ENCODE measurements around the gene CXCR3.

CXCR3 gene

DNA sequence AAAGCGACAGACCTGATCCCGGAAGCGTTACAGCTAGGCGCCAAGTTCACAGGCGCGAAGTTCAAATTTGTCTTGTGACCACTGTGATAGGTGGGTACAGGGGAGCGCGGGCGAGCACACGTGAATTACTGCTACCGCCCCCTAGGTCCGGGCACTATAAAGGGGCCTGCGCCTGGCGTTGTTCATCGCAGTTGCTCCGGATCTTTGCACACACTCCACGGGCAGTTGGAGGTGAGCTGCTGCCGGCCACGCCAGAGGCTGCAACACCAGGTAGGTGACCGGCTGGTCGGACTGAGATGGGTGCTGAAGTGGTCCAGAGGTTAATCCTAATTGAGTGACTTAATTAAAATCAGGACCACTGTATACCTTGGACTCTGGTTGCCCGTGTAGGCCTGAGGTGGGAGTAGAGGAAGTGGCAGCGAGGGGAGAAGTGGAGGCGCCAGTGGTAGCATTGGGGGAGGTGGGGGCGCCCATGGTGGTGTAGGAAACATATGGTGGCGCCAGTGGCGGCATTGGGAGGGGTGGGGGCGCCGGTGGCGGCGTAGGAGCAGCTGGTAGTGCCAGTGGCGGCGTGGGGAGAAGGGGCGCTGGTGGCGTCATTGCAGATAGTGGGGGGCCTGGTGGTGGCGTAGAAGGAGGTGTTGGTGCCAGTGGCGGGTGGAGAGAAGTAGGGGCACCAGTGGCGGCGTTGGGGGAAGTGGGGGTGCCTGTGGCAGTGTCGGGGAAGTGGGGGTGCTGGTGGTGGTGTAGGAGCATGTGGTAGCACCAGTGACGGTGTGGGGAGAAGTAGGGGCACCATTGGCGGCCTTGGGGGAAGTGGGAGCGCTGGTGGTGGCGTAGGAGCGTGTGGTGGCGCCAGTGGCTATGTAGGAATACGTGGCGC, 39.8 kb downstream of the CXCR3 start, which contains the start of gene GCNA:
Gene GCNA, plus strand, starts transcription at position 185 of the 883 bp plus-strand sequence. CDS start 2,385 bp downstream, outside the sequence.
- TF ChIP-seq, protein P1, sequence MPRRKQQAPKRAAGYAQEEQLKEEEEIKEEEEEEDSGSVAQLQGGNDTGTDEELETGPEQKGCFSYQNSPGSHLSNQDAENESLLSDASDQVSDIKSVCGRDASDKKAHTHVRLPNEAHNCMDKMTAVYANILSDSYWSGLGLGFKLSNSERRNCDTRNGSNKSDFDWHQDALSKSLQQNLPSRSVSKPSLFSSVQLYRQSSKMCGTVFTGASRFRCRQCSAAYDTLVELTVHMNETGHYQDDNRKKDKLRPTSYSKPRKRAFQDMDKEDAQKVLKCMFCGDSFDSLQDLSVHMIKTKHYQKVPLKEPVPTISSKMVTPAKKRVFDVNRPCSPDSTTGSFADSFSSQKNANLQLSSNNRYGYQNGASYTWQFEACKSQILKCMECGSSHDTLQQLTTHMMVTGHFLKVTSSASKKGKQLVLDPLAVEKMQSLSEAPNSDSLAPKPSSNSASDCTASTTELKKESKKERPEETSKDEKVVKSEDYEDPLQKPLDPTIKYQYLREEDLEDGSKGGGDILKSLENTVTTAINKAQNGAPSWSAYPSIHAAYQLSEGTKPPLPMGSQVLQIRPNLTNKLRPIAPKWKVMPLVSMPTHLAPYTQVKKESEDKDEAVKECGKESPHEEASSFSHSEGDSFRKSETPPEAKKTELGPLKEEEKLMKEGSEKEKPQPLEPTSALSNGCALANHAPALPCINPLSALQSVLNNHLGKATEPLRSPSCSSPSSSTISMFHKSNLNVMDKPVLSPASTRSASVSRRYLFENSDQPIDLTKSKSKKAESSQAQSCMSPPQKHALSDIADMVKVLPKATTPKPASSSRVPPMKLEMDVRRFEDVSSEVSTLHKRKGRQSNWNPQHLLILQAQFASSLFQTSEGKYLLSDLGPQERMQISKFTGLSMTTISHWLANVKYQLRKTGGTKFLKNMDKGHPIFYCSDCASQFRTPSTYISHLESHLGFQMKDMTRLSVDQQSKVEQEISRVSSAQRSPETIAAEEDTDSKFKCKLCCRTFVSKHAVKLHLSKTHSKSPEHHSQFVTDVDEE (CRISPR knock-in tag; IDR thresholded peaks at IDR 0.05): no peak
- TF ChIP-seq CREB5 (CRISPR knock-in tag; IDR thresholded peaks at IDR 0.05; ENCODE audit: low read depth): no peak
- TF ChIP-seq GLIS3 (CRISPR knock-in tag; IDR thresholded peaks at IDR 0.05): no peak
- no peak for TF ChIP-seq ZNF8 (CRISPR knock-in tag; IDR thresholded peaks at IDR 0.05)
- no peak for TF ChIP-seq TCF4 (CRISPR knock-in tag; IDR thresholded peaks at IDR 0.05; ENCODE audit: borderline replicate concordance)
- no peak for TF ChIP-seq ZFP3 (CRISPR knock-in tag; IDR thresholded peaks at IDR 0.05)
- TF ChIP-seq, protein P2, sequence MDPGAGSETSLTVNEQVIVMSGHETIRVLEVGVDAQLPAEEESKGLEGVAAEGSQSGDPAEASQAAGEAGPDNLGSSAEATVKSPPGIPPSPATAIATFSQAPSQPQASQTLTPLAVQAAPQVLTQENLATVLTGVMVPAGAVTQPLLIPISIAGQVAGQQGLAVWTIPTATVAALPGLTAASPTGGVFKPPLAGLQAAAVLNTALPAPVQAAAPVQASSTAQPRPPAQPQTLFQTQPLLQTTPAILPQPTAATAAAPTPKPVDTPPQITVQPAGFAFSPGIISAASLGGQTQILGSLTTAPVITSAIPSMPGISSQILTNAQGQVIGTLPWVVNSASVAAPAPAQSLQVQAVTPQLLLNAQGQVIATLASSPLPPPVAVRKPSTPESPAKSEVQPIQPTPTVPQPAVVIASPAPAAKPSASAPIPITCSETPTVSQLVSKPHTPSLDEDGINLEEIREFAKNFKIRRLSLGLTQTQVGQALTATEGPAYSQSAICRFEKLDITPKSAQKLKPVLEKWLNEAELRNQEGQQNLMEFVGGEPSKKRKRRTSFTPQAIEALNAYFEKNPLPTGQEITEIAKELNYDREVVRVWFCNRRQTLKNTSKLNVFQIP (CRISPR knock-in tag; IDR thresholded peaks at IDR 0.05; ENCODE audit: borderline replicate concordance, low read depth): no peak
- TF ChIP-seq ISL1 (CRISPR knock-in tag; IDR thresholded peaks at IDR 0.05): no peak
- TF ChIP-seq, protein P3, sequence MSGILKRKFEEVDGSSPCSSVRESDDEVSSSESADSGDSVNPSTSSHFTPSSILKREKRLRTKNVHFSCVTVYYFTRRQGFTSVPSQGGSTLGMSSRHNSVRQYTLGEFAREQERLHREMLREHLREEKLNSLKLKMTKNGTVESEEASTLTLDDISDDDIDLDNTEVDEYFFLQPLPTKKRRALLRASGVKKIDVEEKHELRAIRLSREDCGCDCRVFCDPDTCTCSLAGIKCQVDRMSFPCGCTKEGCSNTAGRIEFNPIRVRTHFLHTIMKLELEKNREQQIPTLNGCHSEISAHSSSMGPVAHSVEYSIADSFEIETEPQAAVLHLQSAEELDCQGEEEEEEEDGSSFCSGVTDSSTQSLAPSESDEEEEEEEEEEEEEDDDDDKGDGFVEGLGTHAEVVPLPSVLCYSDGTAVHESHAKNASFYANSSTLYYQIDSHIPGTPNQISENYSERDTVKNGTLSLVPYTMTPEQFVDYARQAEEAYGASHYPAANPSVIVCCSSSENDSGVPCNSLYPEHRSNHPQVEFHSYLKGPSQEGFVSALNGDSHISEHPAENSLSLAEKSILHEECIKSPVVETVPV (CRISPR knock-in tag; IDR thresholded peaks at IDR 0.05): no peak
- no peak for TF ChIP-seq PPARA (CRISPR knock-in tag; IDR thresholded peaks at IDR 0.05; ENCODE audit: borderline replicate concordance)
- no peak for TF ChIP-seq SNAI2 (CRISPR knock-in tag; IDR thresholded peaks at IDR 0.05)
- TF ChIP-seq TOX (CRISPR knock-in tag; IDR thresholded peaks at IDR 0.05; ENCODE audit: borderline replicate concordance): no peak
- no peak for TF ChIP-seq OSR1 (CRISPR knock-in tag; IDR thresholded peaks at IDR 0.05)
- no peak for TF ChIP-seq ZNF565 (CRISPR knock-in tag; conservative IDR thresholded peaks at IDR 0.05; ENCODE audit: low read depth)
- TF ChIP-seq, protein P4, sequence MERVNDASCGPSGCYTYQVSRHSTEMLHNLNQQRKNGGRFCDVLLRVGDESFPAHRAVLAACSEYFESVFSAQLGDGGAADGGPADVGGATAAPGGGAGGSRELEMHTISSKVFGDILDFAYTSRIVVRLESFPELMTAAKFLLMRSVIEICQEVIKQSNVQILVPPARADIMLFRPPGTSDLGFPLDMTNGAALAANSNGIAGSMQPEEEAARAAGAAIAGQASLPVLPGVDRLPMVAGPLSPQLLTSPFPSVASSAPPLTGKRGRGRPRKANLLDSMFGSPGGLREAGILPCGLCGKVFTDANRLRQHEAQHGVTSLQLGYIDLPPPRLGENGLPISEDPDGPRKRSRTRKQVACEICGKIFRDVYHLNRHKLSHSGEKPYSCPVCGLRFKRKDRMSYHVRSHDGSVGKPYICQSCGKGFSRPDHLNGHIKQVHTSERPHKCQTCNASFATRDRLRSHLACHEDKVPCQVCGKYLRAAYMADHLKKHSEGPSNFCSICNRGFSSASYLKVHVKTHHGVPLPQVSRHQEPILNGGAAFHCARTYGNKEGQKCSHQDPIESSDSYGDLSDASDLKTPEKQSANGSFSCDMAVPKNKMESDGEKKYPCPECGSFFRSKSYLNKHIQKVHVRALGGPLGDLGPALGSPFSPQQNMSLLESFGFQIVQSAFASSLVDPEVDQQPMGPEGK (CRISPR knock-in tag; IDR thresholded peaks at IDR 0.05; ENCODE audit: borderline replicate concordance): no peak
- TF ChIP-seq ZC3H10 (CRISPR knock-in tag; IDR thresholded peaks at IDR 0.05): no peak
- TF ChIP-seq BACH2 (CRISPR knock-in tag; IDR thresholded peaks at IDR 0.05; ENCODE audit: borderline replicate concordance): no peak
- no peak for TF ChIP-seq ZFP30 (CRISPR knock-in tag; IDR thresholded peaks at IDR 0.05)
- no peak for ATAC-seq

GRCh38 chrX:71577682-71578081, 40.6 kb downstream of the CXCR3 start:
- no peak for ATAC-seq
- TF ChIP-seq PPARA (CRISPR knock-in tag; IDR thresholded peaks at IDR 0.05; ENCODE audit: borderline replicate concordance) (no peak), ZNF70 (CRISPR knock-in tag; IDR thresholded peaks at IDR 0.05) (no peak), ZC3H10 (CRISPR knock-in tag; IDR thresholded peaks at IDR 0.05) (no peak), ZFP3 (CRISPR knock-in tag; IDR thresholded peaks at IDR 0.05) (no peak), ESRRG (CRISPR knock-in tag; IDR thresholded peaks at IDR 0.05) (no peak), BACH2 (CRISPR knock-in tag; IDR thresholded peaks at IDR 0.05; ENCODE audit: borderline replicate concordance) (no peak), ISL1 (CRISPR knock-in tag; IDR thresholded peaks at IDR 0.05) (no peak)
- TF ChIP-seq, protein P3 (CRISPR knock-in tag; IDR thresholded peaks at IDR 0.05): no peak
- TF ChIP-seq, protein P4 (CRISPR knock-in tag; IDR thresholded peaks at IDR 0.05; ENCODE audit: borderline replicate concordance): no peak
- TF ChIP-seq, protein P1 (CRISPR knock-in tag; IDR thresholded peaks at IDR 0.05): no peak

Measured in SK-N-SH treated with all-trans-retinoic acid at 6 μM for 48 hours (cell line).